HG03108 (cell line): Measurements from ENCODE around the gene ZCCHC14.

Experiments used
- ATAC-seq: cut with Tn5 transposase; IDR thresholded peaks from one replicate; pipeline ENCODE4 v1.9.1; 2021; ENCODE audit warnings: moderate library complexity; ENCODE audit not compliant: unreplicated experiment

Gene ZCCHC14

GRCh38 chr16:87492721-87493607 is at the start of gene ZCCHC14:
ZCCHC14 (minus strand) TSS chr16:87493024; CDS start chr16:87492238, 786 bp downstream.
- ATAC-seq: peak; percentile 74

DNA sequence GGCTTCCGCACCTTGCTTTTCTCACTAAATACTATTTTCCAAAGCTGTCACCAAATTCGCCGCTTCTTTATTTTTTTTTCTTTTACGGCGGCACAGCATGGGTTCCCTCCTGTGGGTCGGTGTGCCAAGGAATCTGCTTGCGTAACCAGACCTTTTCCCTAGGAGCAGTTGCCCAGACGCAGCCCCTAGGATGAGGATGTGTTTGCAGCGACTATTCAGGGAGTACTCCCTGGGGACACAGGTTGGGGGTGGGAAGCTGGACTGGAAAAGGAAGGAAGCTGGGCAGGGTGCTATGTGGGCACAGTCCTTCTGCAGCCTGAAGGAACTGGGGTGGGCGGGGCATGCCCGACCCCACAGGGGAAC is 49.0 kb upstream of the ZCCHC14 start:
- no peak for ATAC-seq

GRCh38 chr16:87541147-87541871 is 48.5 kb upstream of the ZCCHC14 start:
- no peak for ATAC-seq

DNA sequence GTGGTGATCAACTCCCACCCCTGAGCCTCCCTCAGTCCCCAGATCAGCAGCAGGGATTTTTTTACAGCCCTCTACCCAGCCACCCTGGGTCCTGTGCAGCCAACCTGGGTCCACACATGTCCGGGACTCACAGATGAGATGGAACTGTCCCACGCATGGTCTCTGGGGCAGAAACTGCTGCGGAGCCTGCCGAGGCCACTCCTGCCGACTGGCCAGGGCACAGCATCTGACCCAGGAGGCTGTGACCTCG is 48.0 kb upstream of the ZCCHC14 start:
- ATAC-seq: no peak

GRCh38 chr16:87540072-87540896 is 47.5 kb upstream of the ZCCHC14 start:
- ATAC-seq: no peak

DNA sequence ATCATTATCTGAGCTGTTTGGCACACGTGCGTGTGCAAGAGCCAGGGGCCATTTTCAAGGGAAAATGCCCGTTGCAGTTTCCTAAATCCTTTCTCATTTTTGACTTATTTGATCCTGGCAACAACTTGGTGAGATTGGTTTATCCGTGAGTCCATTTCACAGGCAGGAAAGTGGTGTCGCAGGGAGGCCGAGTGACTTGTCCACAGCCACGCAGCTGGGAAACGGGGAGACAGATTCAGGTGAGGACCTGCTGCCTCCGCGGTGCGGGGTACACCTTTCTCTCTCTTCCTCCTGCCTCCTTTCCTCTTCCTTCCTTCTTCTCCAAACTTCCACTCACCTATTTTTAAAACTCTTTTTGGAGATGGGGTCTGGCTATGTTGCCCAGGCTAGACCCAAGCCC is 46.3 kb upstream of the ZCCHC14 start:
- no peak for ATAC-seq

- ATAC-seq: no peak
Observed at GRCh38 chr16:87538594-87538993, 45.8 kb upstream of the ZCCHC14 start.

GRCh38 chr16:87538160-87538559 is 45.3 kb upstream of the ZCCHC14 start:
- ATAC-seq: no peak

DNA sequence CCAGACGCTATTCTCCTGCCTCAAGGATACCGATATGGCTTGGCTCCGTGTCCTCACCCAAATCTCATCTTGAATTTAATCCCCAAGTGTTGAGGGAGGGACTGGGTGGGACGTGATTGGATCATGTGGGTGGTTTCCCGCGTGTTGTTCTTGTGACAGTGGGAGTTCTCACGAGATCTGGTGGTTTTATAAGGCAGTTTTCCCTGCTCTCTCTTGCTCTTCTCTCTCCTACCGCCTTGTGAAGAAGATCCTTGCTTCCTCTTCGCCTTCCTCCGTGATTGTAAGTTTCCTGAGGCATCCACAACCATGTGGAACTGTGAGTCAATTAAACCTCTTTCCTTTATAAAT is 43.9 kb upstream of the ZCCHC14 start:
- ATAC-seq: no peak

DNA sequence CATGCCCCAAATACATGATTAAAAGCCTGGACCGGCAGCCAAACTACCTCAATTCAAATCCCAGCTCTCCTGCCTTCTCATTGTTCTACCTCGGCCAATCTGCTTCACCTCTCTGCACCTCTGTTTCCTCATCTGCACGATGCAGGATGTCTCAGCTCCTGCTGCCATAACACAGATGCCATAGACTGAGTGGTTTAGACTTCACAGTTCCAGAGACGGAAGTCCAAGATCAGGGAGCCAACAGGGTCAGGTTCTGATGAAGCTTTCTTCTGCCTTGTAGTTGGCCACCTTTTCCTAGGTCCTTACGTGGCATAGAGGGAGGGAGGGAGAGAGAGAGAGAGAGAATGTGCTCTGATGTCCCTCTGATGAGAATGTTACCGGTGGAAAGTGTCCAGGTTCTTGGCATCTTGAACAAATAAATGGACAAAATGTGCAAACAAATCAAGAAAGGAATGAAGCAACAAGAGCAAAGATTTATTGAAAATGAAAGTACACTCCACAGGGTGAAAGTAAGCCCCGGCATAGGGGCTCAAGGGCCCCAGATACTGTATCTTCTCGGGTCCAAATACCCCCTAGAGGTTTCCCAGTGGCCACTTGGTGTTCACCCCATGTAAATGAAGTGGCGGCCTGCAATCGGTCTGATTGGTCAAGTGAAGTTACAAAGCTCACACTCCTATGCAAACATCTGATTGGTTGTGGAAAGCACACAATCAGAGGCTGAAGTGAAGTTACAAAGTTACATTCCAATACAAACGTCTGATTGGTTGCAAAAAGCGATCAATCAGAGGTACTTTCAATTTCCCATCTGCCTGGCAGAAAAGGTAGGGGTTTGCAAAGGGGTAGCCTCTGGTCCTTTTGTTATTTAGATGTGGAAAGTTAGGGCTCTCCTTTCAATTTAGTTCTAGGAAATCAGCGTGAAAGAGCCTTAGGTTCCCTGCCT is 43.3 kb upstream of the ZCCHC14 start:
- ATAC-seq: no peak

- no peak for ATAC-seq
Observed at GRCh38 chr16:87535457-87535854, 42.6 kb upstream of the ZCCHC14 start.

DNA sequence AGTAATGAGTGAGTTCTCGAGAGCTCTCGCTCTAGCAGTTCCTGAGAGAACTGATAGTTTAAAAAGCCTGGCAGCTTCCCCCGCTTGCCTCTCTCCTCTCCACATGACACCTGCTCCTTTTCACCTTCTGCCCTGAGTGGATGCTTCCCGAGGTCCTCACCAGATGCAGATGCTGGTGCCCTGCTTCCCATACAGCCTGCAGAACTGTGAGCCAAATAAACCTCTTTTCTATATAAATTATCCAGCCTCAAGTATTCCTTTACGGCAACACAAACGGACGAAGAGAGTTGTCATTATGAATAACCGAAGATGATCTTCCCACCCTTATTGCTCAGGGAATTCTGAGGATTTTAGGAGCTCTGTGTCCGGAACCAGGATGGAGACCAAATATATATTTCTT is 41.9 kb upstream of the ZCCHC14 start:
- ATAC-seq: no peak

DNA sequence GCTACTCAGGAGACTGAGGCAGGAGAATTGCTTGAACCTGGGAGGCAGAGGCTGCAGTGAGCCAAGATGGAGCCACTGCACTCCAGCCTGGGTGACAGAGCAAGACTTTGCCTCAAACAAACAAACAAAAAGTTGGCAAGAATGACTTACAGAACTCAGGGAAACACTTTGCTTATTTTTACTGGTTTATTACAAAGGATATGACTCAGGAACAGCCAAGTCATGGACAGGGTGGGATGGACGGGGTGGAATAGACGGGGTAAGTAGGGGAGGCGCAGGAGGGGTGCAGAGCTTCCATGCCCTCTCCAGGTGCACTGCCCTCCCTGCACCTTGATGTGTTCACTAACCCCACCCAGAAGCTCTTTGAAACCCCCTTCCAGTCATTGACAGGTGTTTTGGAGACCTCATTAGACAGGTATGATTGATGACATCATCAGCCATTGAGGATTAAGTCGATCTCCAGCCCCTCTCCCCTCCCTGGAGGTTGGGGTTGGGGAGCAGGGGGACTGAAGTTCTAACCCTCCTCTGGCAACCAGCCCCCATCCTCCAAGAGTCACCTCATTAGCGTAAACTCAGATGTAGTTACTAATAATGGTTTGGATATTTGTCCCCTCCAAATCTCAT is 41.3 kb upstream of the ZCCHC14 start:
- ATAC-seq: no peak

GRCh38 chr16:87533061-87533460 is 40.2 kb upstream of the ZCCHC14 start:
- ATAC-seq: no peak

- ATAC-seq: no peak
Observed at GRCh38 chr16:87531418-87531817, 38.6 kb upstream of the ZCCHC14 start.

- ATAC-seq: no peak
Observed at GRCh38 chr16:87528690-87529579, 36.1 kb upstream of the ZCCHC14 start.

DNA sequence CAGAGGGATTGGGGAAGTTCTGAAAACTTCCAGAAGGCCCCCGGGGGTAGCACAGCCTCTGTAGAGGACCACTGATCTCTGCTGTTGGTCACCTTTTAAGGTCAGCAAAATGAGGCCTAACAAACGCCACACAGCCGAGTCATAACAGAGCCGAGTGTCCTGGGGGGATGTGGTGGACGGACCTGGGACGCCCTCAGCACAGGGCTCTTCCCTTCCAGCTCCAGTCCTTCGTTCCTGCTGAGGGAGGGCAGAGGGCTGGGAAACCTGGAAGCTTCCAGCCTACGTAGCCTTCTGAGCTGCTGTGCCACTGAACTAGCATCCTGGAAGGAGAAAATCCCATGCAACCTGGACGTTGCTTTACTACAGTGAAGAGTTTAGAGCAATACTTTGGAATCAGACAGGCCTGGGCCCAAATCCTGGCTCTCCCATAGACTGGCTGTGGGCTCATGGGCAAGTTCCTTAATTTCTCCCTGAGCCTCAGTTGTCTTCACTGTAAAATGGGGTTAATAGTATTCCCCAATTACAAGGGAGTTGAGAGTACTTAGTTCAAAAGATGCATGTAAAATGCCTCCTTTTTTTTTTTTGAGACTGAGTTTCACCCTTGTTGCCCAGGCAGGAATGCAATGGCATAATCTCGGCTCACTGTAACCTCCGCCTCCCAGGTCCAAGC is 34.4 kb upstream of the ZCCHC14 start:
- ATAC-seq: no peak

DNA sequence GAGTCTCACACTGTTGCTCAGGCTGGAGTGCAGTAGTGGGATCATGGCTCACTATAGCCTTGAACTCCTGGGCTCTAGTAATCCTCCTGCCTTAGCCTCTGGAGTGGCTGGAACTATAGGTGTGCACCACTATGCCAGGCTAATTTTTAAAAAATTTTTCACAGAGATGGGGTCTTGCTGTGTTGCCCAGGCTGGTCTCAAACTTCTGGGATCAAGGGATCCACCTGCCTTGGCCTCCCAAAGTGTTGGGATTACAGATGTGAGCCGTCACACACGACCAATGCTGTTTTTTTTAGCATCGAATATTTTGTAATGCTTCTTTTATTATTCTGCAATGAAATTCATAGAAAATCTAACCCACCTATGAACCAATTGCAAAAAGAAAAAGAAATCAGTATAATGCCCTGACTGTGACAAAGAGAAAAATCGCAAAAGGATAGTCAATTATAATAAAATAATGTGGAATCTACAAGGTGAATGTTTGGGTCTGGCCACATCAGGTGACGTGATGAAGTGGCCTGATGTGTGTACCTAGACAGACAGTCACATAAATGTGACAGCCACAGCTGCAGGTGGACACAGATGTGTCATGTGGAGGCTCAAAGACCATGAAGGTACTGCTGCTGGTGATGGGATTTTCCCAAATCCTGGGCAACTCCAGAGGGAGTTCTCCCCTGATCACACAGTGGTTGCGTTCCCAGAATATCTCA is 33.6 kb upstream of the ZCCHC14 start:
- ATAC-seq: no peak
